Measurements from ENCODE around the gene SLC12A8. TPM values are rescaled to one million over a fixed set of nuclear protein-coding genes. Genes with fewer than 3 reads are reported as not detected.

The SLC12A8 gene
- total RNA-seq, 4 donors from 2014 or later: 0.26 to 4.7 (median 0.58) TPM; not detected in 1

GRCh38 chr3:125194061-125194848 is 18.3 kb downstream of the SLC12A8 start:
- H3K36me3 ChIP-seq: no peaks in the 10 kb centered on the region
- no peak for TF ChIP-seq POLR2A (IDR thresholded peaks at IDR 0.05)
- no peak for TF ChIP-seq CTCF (IDR thresholded peaks at IDR 0.05)
- intact Hi-C loops (cut with DNase I; ENCODE audit: low total_unique reads): no loop called here
- no peaks in the 10 kb centered on the region for H3K27me3 ChIP-seq
- no peak overlapping the region for H3K27ac ChIP-seq
- H3K4me1 ChIP-seq: no peaks in the 10 kb centered on the region
- no peaks in the 10 kb centered on the region for H3K9me3 ChIP-seq
- DNase-seq: no peak
- H3K4me3 ChIP-seq: no peak overlapping the region

- intact Hi-C loops (cut with DNase I; ENCODE audit: low total_unique reads): no loop called here
- H3K4me1 ChIP-seq: no peaks in the 10 kb centered on the region
- no peak for TF ChIP-seq CTCF (IDR thresholded peaks at IDR 0.05)
- TF ChIP-seq POLR2A (IDR thresholded peaks at IDR 0.05): no peak
These were observed 20.1 kb downstream of the SLC12A8 start for GRCh38 chr3:125192190-125193035.

GRCh38 chr3:125191730-125192129 is 20.8 kb downstream of the SLC12A8 start:
- Histone ChIP-seq H3K9me3 (no peaks in the 10 kb centered on the region), H3K27ac (no peak overlapping the region), H3K4me1 (no peaks in the 10 kb centered on the region), H3K27me3 (no peaks in the 10 kb centered on the region), H3K36me3 (no peaks in the 10 kb centered on the region), H3K4me3 (no peak overlapping the region)
- intact Hi-C loops (cut with DNase I; ENCODE audit: low total_unique reads): no loop called here
- DNase-seq: no peak
- TF ChIP-seq POLR2A (IDR thresholded peaks at IDR 0.05) (no peak), CTCF (IDR thresholded peaks at IDR 0.05) (no peak)

More at GRCh38 chr3:125192190-125193035, 20.1 kb downstream of the SLC12A8 start:
- no peak for DNase-seq
- Histone ChIP-seq H3K27ac (no peak overlapping the region), H3K4me3 (no peak overlapping the region), H3K27me3 (no peaks in the 10 kb centered on the region), H3K9me3 (no peaks in the 10 kb centered on the region), H3K36me3 (no peaks in the 10 kb centered on the region)

- no peaks in the 10 kb centered on the region for H3K27me3 ChIP-seq
- H3K4me3 ChIP-seq: no peak overlapping the region
- no peaks in the 10 kb centered on the region for H3K9me3 ChIP-seq
- no peak for DNase-seq
- no peak overlapping the region for H3K27ac ChIP-seq
- TF ChIP-seq POLR2A (IDR thresholded peaks at IDR 0.05) (no peak), CTCF (IDR thresholded peaks at IDR 0.05) (no peak)
- H3K4me1 ChIP-seq: no peaks in the 10 kb centered on the region
- intact Hi-C loops (cut with DNase I; ENCODE audit: low total_unique reads): no loop called here
- no peaks in the 10 kb centered on the region for H3K36me3 ChIP-seq
These were observed 21.3 kb downstream of the SLC12A8 start for GRCh38 chr3:125191256-125191655.

GRCh38 chr3:125190786-125191185 is 21.8 kb downstream of the SLC12A8 start:
- Histone ChIP-seq H3K4me1 (no peaks in the 10 kb centered on the region), H3K4me3 (no peak overlapping the region), H3K9me3 (no peaks in the 10 kb centered on the region), H3K36me3 (no peaks in the 10 kb centered on the region), H3K27me3 (no peaks in the 10 kb centered on the region), H3K27ac (no peak overlapping the region)
- TF ChIP-seq POLR2A (IDR thresholded peaks at IDR 0.05) (no peak), CTCF (IDR thresholded peaks at IDR 0.05) (no peak)
- no peak for DNase-seq
- intact Hi-C loops (cut with DNase I; ENCODE audit: low total_unique reads): no loop called here
